ENCODE data around the gene CA12. TPM values are rescaled to one million over a fixed set of nuclear protein-coding genes. Genes with fewer than 3 reads are reported as not detected.

Gene CA12
- total RNA-seq, 1 experiment from 2014 or later, result 6.1 TPM

DNA sequence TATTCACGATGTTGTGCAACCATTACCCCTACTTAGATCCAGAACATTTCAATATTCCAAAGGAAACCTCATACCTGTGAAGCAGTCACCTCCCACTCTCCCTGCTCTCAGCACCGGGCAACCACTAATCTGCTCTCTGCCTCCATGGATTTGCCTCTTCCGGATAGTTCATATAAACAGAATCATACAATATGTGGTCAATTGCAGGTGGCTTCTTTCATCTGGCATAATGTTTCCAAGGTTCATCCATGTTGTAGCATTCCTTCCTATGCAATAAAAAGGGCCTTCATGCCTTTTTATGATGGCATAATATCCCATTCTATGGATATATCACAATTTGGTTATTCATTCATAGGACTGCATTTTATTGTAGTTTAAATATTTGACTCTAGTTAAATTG is 23.9 kb downstream of the CA12 start:
- DNase-seq (ENCODE audit: low read depth), result no peak

- DNase-seq (ENCODE audit: low read depth), result no peak
Observed at GRCh38 chr15:63357061-63357460, 24.6 kb downstream of the CA12 start.

- DNase-seq (ENCODE audit: low read depth), result no peak
Observed at GRCh38 chr15:63354821-63355650, 26.6 kb downstream of the CA12 start.

GRCh38 chr15:63353887-63354286 is 27.8 kb downstream of the CA12 start:
- no peak for DNase-seq (ENCODE audit: low read depth)

- no peak for DNase-seq (ENCODE audit: low read depth)
Observed at GRCh38 chr15:63353261-63353660, 28.4 kb downstream of the CA12 start.

DNA sequence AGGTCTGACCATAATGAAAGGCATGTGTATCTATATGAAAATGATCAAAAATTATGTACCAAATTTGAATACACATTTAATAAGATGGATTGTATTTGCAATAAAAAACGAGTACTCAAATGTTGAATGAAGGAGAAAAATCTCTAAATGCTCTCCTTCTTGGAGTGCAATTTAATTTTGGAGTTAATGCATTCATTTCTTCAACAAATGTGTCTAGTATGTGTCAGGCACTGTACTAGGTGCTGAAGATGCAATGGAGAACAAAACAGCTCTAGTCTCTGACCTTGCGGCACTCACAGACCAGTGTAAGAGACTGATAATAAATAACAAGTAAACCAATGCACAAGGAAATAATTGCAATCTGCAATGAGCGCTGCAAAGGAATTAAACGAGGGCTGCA is 28.8 kb downstream of the CA12 start:
- DNase-seq (ENCODE audit: low read depth), result no peak

- no peak for DNase-seq (ENCODE audit: low read depth)
Observed at GRCh38 chr15:63351170-63351569, 30.5 kb downstream of the CA12 start.

DNA sequence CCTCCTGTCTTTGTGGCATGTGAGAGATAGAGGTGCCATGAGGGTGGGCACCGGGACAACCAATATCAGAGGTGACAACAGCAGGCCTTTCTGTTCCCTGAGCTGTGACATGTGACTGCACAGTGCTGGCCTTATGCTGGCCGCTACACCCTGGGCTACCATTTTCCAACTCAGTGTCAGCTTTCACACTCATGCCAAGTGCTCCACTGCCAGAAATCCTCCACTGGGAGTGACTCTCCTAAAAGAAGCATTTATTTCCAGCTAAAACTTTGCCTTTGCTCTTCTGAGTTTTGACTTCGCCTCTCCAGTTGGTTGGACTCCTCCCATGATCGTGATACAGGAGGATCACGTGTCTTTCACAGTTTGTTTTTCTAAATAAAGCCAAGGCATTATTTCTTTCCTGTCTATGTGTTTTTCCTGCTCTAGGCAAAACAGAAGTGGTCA is 31.4 kb downstream of the CA12 start:
- no peak for DNase-seq (ENCODE audit: low read depth)

DNA sequence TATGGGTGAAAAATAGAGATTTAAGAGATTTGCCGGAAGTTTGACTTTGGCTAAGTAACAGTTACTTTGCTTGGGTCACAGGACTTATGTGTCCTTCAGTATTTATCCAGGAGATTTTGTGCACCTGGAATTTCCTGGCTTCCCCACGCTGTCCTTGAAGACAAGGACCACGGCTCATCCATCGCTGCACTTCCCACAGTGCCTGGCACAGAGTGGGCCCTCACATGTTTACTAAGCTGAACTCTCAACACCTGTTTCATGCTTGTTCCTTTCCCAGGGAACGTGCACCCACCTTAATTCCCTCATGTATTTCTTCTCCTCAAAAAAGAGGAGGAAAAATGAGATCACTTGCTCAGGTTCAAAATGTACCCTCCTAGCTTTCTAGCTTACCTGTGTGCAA is 32.0 kb downstream of the CA12 start:
- DNase-seq (ENCODE audit: low read depth), result no peak

GRCh38 chr15:63349156-63349555 is 32.5 kb downstream of the CA12 start:
- peak; percentile 44 for DNase-seq (ENCODE audit: low read depth)

GRCh38 chr15:63348392-63348791 is 33.3 kb downstream of the CA12 start:
- peak; percentile 86 for DNase-seq (ENCODE audit: low read depth)

GRCh38 chr15:63347074-63347857 is 34.4 kb downstream of the CA12 start:
- DNase-seq (ENCODE audit: low read depth), result peak; percentile 82

- DNase-seq (ENCODE audit: low read depth), result no peak
Observed at GRCh38 chr15:63345391-63345752, 36.3 kb downstream of the CA12 start.

DNA sequence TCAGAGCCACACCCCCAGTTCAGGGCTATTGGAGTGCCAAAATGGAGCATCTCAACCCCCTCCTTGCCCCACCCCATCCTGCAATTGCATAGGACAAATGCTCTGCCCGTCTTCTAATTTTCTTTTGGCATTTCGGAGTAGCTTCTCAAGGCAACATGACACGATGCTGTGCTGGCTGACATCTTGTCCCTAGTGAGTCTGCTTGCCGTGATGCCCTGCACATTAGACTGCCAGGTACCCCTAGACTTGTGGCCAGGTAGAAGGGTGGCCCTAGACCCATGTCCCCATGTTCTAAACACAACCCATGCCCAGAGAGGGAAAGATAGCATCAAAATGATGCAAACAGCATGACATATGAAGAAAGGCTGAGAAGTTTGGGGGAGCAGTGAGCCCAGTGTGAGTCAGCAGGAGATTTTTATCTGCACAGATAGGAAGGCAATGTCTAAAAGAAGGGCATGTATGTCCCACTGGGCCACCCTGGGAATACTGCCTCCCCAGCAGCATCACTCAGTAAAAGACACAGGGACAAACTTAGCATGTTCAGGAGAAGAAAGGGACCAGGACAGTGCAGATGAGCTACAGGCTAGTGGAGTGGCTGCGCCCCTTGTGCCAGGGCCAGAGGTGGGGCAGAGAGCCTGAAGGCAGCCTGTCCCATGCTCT is 36.8 kb downstream of the CA12 start:
- DNase-seq (ENCODE audit: low read depth), result peak; percentile 71

GRCh38 chr15:63342996-63343562 is 38.6 kb downstream of the CA12 start:
- peak; percentile 53 for DNase-seq (ENCODE audit: low read depth)

- DNase-seq (ENCODE audit: low read depth), result no peak
Observed at GRCh38 chr15:63341898-63342297, 39.7 kb downstream of the CA12 start.

GRCh38 chr15:63340878-63341277 is 40.8 kb downstream of the CA12 start:
- DNase-seq (ENCODE audit: low read depth), result no peak

DNA sequence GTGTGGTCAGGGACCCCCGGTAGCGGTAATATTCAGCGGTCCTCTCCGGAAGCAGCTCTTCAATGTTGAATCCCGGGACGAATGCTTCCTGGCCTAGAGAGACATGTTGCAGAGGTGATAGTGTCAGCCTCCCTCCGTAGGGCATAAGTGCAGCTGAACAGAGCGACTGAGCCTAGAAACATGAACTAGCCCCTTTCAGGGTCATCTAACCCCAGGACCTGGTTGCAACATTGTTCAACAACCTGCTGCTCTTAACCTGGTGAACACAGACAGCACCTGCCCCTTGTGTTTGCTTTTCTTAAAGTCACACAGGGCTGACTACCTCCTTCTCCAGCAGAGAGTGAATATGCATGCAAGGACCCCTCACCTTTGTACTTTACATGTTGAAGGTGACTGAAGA is 41.3 kb downstream of the CA12 start:
- no peak for DNase-seq (ENCODE audit: low read depth)

DNA sequence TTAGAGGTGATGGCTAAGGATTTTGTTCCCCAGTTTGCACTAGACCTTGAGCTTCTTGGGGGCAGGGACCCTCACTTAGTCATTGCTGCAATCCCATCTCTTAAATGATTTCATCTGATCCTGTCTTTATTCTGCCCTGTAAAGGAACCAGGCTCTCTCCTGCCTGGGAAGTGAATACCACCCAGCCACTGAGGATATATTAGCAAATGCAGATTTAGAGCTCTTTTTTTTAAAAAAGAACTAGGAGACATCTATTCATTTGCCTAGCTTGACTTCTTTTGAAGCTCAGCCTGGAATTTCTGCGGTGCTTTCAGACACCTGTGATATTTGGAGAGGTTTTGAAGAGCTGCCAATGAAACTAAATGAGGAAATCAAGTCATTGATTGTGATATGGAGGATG is 41.8 kb downstream of the CA12 start:
- DNase-seq (ENCODE audit: low read depth), result no peak

GRCh38 chr15:63339006-63339766 is 42.5 kb downstream of the CA12 start:
- no peak for DNase-seq (ENCODE audit: low read depth)

DNA sequence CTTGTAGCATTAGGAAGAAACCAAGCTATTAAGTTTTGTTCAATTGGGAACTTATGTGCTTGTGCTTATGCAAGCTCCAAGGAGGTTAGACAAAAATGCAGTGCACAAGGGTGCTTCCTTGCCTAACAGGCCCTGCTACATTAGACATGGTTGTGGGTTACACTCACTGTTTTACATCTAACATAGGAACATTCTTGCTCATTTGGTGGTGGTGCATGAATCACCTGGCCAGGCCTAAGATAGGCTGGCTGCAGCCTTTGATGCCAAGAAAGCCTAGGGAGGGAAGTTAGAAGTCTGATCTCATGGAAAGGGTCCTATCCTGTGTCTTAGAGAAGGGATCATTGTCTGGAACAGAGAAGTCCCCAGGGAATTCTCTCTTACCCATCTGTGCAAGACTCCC is 43.5 kb downstream of the CA12 start:
- DNase-seq (ENCODE audit: low read depth), result peak; percentile 70
